HG02870 (cell line): ENCODE measurements around the gene ELMO1.

Experiments
- ATAC-seq: cut with Tn5 transposase; IDR thresholded peaks from one replicate; pipeline ENCODE4 v1.9.1; 2021; ENCODE audit warnings: mild to moderate bottlenecking, moderate library complexity; ENCODE audit not compliant: unreplicated experiment

Gene ELMO1

DNA sequence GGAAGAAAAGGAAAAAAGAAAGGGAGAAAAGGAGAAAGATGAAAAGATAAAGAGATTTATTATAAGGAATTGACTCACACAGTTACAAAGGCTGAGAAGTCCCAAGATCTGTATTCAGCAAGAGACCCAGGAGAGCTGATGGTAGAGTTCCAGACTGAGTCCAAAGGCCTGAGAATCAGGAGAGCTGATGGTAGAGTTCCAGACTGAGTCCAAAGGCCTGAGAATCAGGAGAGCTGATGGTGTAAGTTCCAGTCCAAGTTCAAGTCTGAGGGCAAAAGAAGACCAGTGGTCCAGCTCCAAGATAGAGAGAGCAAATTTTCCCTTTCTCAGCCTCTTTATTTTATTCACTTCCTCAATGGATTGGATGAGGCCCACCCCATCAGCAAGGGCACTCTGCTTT, 627.0 kb downstream of the ELMO1 start:
- ATAC-seq: no peak

DNA sequence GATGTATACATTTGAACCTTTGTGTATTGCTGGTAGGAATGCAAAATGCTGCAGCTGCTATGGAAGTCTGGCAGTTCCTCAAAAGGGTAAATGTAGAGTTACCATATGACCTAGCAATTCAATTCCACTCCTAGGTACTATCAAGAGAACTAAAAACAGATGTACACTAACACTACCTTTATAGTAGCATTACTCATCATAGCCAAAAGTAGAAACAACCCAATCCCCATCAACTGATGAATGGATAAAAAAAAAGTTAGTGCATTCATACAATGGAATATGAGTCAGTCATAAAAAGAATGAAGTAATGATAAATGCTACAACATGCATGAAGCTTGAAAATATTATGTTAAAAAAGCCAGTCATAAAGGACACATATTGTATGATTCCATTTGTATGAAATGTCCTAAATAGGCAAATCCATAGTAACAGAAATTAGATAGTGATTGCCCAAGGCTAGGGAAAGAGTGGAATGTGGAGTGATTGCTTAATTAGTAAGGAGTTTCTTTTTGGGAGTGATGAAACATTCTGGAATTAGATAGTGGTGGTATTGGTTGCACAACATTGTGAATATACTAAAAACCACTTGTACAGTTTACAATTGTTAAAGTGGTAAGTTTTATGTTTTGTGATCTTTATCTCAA, 628.0 kb downstream of the ELMO1 start:
- no peak for ATAC-seq

DNA sequence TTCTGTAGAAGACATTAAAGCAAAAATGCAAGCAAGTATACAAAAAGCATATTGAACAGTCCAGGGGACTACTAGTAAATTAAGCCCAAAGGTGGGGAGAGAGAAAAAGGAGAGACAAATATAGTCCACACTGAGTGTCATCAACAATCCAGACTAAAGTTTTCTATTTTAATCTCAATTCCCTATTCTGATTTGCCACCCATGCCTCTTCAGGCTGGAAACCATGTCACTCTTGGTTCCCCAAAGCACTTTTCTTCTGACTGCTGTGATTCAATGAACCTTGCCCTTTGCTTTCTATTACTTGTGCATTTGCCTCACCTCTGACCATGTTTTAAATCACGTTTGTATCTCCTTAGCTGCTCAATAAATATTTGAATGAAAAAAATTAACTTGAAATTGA, 629.0 kb downstream of the ELMO1 start:
- ATAC-seq: no peak

DNA sequence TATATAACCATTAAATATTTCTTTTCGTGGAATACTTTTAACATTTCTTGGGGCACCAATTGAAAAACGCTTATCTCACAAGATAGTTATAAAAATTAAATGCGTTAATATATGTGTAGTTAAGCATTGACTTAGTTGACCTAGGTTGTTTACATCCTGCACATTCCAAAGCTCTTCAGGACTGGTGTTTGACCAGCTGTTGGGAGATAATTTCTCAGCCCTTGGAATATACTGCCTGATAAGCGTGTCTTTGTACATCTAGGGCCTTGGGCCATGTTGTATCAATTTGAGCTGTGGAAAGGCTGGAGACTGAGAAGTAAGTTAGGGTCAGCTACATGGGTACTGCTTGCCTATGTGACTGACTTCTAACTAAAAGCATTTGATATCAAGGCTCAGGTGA, 634.4 kb downstream of the ELMO1 start:
- no peak for ATAC-seq

DNA sequence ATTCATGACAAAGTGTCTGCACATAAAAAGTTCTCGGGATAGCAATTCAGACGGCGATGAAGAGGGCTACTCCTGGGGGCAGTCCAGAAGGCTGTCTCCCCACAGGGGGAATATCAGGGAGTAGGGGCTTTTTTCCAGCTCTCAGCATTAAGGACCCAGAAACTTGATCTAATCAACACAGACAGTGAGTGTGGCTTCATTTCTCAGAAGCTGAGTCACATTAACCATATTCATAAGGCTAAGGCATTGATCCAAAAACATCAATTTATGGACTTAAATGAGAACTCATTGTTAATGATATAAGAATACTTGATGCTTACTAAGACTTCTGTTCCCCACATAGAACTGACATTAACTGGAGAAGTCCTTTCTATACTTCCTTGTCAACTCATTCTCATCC, 636.9 kb downstream of the ELMO1 start:
- no peak for ATAC-seq

DNA sequence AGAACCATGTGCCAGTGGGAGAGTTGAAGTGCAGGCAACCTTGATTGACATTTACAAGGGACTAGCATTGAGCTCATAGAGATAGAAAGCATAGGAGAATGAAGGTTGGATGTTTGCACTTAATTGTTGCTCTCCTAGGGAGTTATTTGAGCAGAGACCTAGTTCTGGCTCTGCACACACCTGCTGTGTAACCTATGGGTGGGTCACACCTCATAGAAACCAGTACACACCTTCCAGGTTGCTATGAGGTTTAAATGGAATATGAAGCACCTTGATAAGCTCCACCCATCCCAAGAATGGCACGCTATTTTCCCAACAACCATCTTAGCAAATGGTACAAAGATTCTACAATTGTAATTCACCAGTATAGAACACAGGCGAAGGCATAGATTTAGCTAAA, 638.2 kb downstream of the ELMO1 start:
- no peak for ATAC-seq

DNA sequence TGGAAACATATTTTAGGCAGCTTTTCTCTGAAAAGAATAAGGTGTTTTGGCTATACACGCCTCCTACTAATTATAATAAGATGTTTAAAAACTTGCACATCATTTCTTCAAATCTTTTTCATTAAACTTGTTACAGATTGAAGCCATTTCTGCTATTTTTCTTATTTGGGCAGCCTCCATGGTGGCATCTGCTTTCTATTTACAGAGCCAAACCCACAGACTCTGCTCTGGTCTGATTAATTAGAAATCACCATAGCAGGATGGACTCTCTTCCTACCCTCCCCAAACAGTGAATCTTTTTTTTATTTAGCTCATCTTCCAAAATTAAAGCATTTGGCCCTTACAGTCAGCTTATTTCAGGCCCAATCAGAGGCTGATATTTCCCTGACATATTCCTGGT, 638.6 kb downstream of the ELMO1 start:
- no peak for ATAC-seq

DNA sequence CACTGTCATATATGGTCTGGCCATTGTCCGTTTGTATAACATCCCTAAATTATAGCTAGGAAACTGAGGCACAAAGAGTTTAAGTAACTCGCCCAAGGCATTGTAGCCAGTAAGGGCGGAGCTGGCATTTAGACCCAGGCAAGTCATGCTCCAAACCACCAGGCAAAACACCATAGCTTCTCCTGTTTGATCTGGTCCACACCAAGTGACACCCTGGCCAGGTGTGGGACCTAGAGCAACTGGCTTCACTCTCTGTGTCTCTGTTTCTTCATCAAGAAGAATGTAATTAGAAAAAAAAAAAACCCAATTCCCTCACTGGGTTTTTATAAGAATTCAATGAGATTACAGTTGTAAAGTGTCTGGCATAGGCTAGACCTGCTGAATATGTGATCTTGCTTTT, 639.2 kb downstream of the ELMO1 start:
- ATAC-seq: no peak

DNA sequence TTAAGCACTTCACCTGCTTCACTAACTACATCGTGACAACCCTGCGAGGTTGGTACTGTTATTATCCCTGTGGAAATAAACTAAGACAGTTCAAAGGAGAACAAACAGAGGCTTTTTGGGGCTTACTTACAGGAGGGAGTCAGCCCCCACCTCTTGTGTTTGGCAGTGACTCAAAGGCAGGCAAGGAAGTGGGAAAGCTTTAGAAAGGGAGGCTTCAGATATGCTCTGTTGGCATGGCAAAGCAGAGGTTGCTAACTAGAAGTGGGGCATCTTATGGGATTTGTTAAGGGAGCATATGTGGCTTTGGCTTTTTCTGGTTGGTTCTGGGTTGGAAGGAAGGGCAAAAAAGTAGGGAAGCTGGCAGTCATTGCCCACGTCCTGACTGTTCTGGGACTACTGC, 639.6 kb downstream of the ELMO1 start:
- no peak for ATAC-seq

DNA sequence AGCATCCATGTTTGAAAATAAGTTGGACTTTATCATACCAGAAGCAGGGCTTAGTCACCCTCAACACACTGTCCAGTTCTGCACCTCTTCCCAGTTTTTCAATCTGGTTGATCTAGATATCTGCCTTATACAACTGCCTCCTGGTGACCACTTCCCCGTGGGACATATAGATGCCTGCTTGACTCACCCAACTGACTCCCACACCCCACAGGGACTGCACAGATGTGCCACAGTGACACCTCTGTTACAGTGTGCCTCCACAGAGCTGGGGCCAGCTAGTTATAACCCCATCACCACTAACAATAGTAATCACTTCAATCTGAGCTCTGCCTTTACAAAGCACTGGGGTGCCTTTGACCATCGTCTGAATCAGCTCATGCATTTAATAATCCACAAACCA, 641.8 kb downstream of the ELMO1 start:
- ATAC-seq: no peak
